BJ (cell line): Measurements from ENCODE around the gene TNFAIP8L3. TPM values are rescaled to one million over a fixed set of nuclear protein-coding genes. Genes with fewer than 3 reads are reported as not detected.

ENCODE experiments used
- CTCF ChIA-PET: fragments of 350-600 bp; formaldehyde crosslinking; extraction: SDS; loops from one replicate; lab custom pipeline; 2021; ENCODE audit warnings: antibody characterized with exemption, inconsistent platforms; lab: Yijun Ruan, JAX
- POLR2A ChIA-PET: fragments of 300-600 bp; sonication (Branson Sonifier 250); formaldehyde crosslinking; extraction: SDS; loops from one replicate; lab custom pipeline; 2021; ENCODE audit warnings: antibody characterized with exemption; lab: Charles Lee
- DNase-seq: peaks from one replicate; pipeline ENCODE4 v3.0.0-alpha.2; 2011; ENCODE audit warnings: low read depth
- H3K27me3 ChIP-seq: 2 replicates; pipeline ENCODE4 v1.6.0; 2011; ENCODE audit warnings: low read length; ENCODE audit not compliant: control insufficient read depth, insufficient read depth
- H3K36me3 ChIP-seq: 2 replicates; pipeline ENCODE4 v1.5.1; 2011; ENCODE audit warnings: low read length; ENCODE audit not compliant: control insufficient read depth, insufficient read depth
- H3K4me3 ChIP-seq: 2 replicates; pipeline ENCODE4 v1.5.1; 2011; ENCODE audit warnings: low read depth, mild to moderate bottlenecking, control low read depth, low read length
- polyA plus RNA-seq: library from polyadenylated mRNA; depleted of rRNA; stranded (reverse); fragments of >200 nt; gene quantifications from 2 replicates; pipeline ENCODE4 v1.2.3, GENCODE V29; 2011
- TF ChIP-seq, protein P1 (sequence below): IDR thresholded peaks from 2 replicates; pipeline ENCODE4 v1.5.1; 2011; ENCODE audit warnings: low read depth, mild to moderate bottlenecking, control low read depth, inconsistent platforms, low read length, moderate library complexity; ENCODE audit not compliant: insufficient read depth

Gene TNFAIP8L3
- polyA plus RNA-seq, 1 experiment: 0.04 TPM

GRCh38 chr15:51108933-51109550, 14.3 kb upstream of the TNFAIP8L3 start:
- Histone ChIP-seq H3K4me3 (no peak overlapping the region), H3K27me3 (0 out of 2 replicates have a peak, but pooled peaks cover 1% of the 10 kb centered on the region), H3K36me3 (no peaks in the 10 kb centered on the region)
- DNase-seq: peak; percentile 54
- ChIA-PET POLR2A (interaction anchor here (0.6 kb wide), 1 partner anchor 367 kb away, joined by 3 read pairs; no protein-coding TSS in a partner anchor), CTCF (interaction anchor here (0.9 to 2.0 kb wide), 4 partner anchors 11 to 273 kb away, joined by 3 to 6 read pairs (median 4); no protein-coding TSS in a partner anchor)
- TF ChIP-seq, protein P1, sequence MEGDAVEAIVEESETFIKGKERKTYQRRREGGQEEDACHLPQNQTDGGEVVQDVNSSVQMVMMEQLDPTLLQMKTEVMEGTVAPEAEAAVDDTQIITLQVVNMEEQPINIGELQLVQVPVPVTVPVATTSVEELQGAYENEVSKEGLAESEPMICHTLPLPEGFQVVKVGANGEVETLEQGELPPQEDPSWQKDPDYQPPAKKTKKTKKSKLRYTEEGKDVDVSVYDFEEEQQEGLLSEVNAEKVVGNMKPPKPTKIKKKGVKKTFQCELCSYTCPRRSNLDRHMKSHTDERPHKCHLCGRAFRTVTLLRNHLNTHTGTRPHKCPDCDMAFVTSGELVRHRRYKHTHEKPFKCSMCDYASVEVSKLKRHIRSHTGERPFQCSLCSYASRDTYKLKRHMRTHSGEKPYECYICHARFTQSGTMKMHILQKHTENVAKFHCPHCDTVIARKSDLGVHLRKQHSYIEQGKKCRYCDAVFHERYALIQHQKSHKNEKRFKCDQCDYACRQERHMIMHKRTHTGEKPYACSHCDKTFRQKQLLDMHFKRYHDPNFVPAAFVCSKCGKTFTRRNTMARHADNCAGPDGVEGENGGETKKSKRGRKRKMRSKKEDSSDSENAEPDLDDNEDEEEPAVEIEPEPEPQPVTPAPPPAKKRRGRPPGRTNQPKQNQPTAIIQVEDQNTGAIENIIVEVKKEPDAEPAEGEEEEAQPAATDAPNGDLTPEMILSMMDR: no peak

DNA sequence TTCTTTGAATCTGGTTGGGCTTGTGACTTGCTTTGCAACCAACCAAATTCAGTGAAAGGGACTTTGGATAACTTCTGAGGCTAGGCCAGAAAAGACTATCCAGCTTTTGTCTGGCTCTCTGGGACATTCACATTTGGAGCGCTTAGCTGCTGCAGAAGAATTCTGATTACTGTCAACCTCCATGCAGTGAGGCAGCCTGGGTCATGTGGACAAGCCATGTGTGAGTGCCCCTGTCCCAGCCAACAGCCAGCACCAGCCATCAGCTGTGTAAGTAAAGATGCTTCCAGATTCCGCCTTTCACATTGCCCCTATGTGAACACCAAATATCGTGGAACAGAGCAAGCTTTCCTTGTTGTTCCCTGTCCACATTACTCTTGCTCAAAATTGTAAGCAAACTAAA, 12.9 kb upstream of the TNFAIP8L3 start:
- no peak overlapping the region for H3K4me3 ChIP-seq
- ChIA-PET POLR2A (no interaction called here), CTCF (interaction anchor here (1.6 kb wide), 1 partner anchor 25 kb away, joined by 5 read pairs; no protein-coding TSS in a partner anchor)
- H3K36me3 ChIP-seq: no peaks in the 10 kb centered on the region
- no peak for DNase-seq
- H3K27me3 ChIP-seq: peaks cover 3% of the 10 kb centered on the region; the same call in 1 of the 2 replicates
- TF ChIP-seq, protein P1: no peak

- no peaks in the 10 kb centered on the region for H3K36me3 ChIP-seq
- DNase-seq: no peak
- CTCF ChIA-PET: interaction anchor here (0.7 to 2.2 kb wide), 4 partner anchors 25 to 296 kb away, joined by 3 to 5 read pairs (median 4); no protein-coding TSS in a partner anchor
- TF ChIP-seq, protein P1: no peak
- POLR2A ChIA-PET: no interaction called here
- no peak overlapping the region for H3K4me3 ChIP-seq
- peaks cover 5% of the 10 kb centered on the region for H3K27me3 ChIP-seq
Observed at GRCh38 chr15:51106481-51106880, 11.8 kb upstream of the TNFAIP8L3 start.

- POLR2A ChIA-PET: no interaction called here
Observed at GRCh38 chr15:51105430-51106016, 10.8 kb upstream of the TNFAIP8L3 start.

GRCh38 chr15:51104512-51104911, 9.8 kb upstream of the TNFAIP8L3 start:
- TF ChIP-seq, protein P1: no peak
- CTCF ChIA-PET: no interaction called here
- Histone ChIP-seq H3K4me3 (no peak overlapping the region), H3K36me3 (no peaks in the 10 kb centered on the region), H3K27me3 (peaks cover 6% of the 10 kb centered on the region)
- POLR2A ChIA-PET: no interaction called here
- DNase-seq: no peak

More at GRCh38 chr15:51105430-51106016, 10.8 kb upstream of the TNFAIP8L3 start:
- CTCF ChIA-PET: interaction anchor here (0.9 to 2.2 kb wide), 2 partner anchors 28 to 57 kb away, joined by 3 to 5 read pairs; no protein-coding TSS in a partner anchor
- TF ChIP-seq, protein P1: no peak
- DNase-seq: no peak
- no peaks in the 10 kb centered on the region for H3K36me3 ChIP-seq
- H3K4me3 ChIP-seq: no peak overlapping the region
- peaks cover 5% of the 10 kb centered on the region for H3K27me3 ChIP-seq
